ENCODE measurements around the gene TAL1. TPM values are rescaled to one million over a fixed set of nuclear protein-coding genes. Genes with fewer than 3 reads are reported as not detected.

Gene TAL1
- total and polyA plus RNA-seq, 4 donors: 6.4 to 9.6 (median 9.0) TPM

DNA sequence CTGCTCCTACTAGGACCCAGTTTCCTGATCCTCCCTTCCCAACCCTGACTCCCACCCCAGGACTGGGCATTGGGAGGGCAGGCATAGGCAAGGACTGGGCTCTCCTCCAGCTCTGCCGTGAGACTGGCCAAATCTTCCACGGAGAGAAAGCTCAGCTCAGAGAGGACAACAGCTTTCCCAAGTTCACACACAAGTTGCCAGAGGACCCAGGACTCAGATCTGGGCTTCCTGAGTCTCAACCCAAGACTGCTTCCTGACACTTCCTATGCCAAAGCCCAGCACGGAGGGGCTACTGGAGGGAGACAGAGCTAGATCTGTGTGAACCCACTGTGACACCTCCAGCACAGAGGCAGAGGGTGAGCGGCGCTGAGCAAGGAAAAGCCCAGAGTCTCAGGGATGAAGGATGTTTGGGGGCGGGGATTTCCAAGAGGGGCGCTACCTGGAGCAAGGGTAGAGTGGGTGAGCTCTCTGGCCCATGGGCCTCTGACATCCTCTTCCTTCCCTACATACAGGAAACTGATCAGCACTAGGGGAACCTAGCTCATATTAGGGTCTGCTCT lies 49.3 kb downstream of the TAL1 start:
- TF ChIP-seq, protein P1, sequence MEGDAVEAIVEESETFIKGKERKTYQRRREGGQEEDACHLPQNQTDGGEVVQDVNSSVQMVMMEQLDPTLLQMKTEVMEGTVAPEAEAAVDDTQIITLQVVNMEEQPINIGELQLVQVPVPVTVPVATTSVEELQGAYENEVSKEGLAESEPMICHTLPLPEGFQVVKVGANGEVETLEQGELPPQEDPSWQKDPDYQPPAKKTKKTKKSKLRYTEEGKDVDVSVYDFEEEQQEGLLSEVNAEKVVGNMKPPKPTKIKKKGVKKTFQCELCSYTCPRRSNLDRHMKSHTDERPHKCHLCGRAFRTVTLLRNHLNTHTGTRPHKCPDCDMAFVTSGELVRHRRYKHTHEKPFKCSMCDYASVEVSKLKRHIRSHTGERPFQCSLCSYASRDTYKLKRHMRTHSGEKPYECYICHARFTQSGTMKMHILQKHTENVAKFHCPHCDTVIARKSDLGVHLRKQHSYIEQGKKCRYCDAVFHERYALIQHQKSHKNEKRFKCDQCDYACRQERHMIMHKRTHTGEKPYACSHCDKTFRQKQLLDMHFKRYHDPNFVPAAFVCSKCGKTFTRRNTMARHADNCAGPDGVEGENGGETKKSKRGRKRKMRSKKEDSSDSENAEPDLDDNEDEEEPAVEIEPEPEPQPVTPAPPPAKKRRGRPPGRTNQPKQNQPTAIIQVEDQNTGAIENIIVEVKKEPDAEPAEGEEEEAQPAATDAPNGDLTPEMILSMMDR (IDR thresholded peaks at IDR 0.05; ENCODE audit: control extremely low read depth, extremely low read depth): no peak
- DNase-seq (no peak), ATAC-seq (ENCODE audit: insufficient read depth, low FRiP score) (no peak)
- WGBS, 2 donors: 66 to 72% methylated on average over 7 of the region's 7 CpGs
- Histone ChIP-seq H3K4me3 (no peak overlapping the region), H3K27ac (ENCODE audit: low read depth in 1 of 2, low read length in 1 of 2) (no peak overlapping the region), H3K36me3 (ENCODE audit: control insufficient read depth in 4 of 4, insufficient read depth in 4 of 4, low read length in 4 of 4) (no peaks in the 10 kb centered on the region), H3K4me1 (ENCODE audit: control insufficient read depth in 5 of 5, insufficient read depth in 5 of 5, low read length in 5 of 5) (peaks cover 0 to 11% (median 6%) of the 10 kb centered on the region in 5 donors), H3K9me3 (ENCODE audit: control insufficient read depth in 4 of 4, insufficient read depth in 3 of 4, low read length in 3 of 4) (no peaks in the 10 kb centered on the region), H3K27me3 (ENCODE audit: control insufficient read depth in 3 of 3, insufficient read depth in 3 of 3, low read length in 2 of 3) (no peaks in the 10 kb centered on the region), H3K9ac (ENCODE audit: insufficient read depth in 1 of 2, low read length in 2 of 2) (no peak overlapping the region)

DNA sequence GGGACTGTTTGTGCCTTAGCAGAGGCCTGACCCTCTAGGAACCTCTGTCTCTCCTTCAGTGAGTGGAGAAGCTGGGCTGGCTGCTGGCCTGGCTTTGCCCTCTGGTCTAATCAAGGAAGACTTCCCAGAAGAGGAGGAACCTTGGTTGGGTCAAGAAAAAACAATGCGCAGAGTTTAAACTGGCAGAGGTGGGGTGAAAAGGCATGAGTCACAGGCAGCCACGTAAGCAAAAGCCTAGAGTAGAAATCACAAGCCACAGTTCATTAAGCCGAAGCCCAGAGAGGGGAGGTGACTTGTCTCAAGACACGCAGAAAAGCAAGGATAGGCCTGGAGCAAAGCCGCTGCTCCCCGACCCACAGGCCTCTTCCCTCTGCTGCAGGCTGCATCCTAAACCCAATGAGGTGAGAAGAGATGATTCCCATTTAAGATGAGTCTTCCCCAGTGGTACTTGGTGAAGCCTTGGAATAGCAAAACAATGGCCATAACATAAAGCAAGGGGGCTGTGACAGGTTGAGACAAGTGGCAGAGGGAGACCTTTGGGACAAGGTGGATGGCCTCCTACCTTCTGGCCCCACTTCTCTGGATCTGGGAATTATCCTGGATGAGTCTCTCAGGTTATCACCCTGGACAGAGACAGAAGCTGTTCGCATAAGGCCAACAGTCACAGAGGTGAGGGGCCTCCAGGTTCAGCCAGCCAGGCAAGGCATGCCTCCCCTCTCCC lies 49.9 kb downstream of the TAL1 start:
- H3K9ac ChIP-seq (ENCODE audit: insufficient read depth in 1 of 2, low read length in 2 of 2): no peak overlapping the region
- ATAC-seq (ENCODE audit: insufficient read depth, low FRiP score) (no peak), DNase-seq (no peak)
- no peaks in the 10 kb centered on the region for H3K27me3 ChIP-seq (ENCODE audit: control insufficient read depth in 3 of 3, insufficient read depth in 3 of 3, low read length in 2 of 3)
- no peaks in the 10 kb centered on the region for H3K36me3 ChIP-seq (ENCODE audit: control insufficient read depth in 4 of 4, insufficient read depth in 4 of 4, low read length in 4 of 4)
- H3K4me1 ChIP-seq (ENCODE audit: control insufficient read depth in 5 of 5, insufficient read depth in 5 of 5, low read length in 5 of 5): peaks cover 0 to 11% (median 6%) of the 10 kb centered on the region in 5 donors
- 87 to 91% methylated on average over 7 of the region's 7 CpGs for WGBS, 2 donors
- H3K4me3 ChIP-seq: no peak overlapping the region
- no peak overlapping the region for H3K27ac ChIP-seq (ENCODE audit: low read depth in 1 of 2, low read length in 1 of 2)
- TF ChIP-seq, protein P1 (IDR thresholded peaks at IDR 0.05; ENCODE audit: control extremely low read depth, extremely low read depth): no peak
- H3K9me3 ChIP-seq (ENCODE audit: control insufficient read depth in 4 of 4, insufficient read depth in 3 of 4, low read length in 3 of 4): no peaks in the 10 kb centered on the region

DNA sequence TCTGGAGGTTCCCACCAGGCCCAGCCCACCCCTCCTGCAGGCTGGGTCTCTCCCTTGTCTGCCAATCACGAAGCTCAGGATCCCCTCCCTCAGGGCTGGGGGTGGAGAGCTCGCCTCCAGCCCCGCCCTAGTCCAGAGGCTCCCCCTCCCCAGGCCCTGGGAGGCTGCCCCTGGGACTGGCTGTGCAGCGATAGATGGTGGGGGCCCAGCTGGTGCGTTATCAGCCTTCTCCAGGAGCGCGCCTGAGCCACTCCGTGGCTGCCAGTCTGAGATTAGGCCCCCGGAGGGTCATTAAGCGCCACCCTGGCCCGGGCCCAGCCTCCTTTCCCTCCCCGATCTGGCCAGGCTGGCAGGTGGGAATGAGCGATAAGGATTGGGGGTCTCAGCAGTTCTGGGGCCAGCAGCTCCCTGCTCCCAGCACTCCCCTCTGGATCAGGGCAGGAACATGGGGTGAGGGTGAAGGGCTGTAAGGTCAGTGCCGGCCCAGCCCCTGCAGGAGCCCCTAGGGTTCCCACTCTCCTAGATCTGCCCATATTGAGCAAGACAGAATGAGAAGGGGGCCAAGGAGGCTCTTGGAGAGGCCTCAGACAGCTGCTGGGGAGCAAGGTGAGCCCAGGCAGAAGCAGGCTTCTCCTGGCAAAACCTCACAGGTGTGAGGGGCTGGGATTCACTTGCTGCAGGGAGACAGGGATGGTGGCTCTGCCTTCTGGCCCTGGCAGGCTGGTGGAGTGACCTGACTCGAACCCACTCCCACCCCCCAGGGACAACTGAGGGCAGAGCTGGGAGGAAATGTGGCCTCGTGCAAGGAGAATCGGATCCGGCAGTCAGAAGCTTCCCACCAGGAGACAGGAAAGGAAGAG lies 50.7 kb downstream of the TAL1 start:
- Histone ChIP-seq H3K4me1 (ENCODE audit: control insufficient read depth in 5 of 5, insufficient read depth in 5 of 5, low read length in 5 of 5) (peaks cover 0 to 11% (median 6%) of the 10 kb centered on the region in 5 donors), H3K36me3 (ENCODE audit: control insufficient read depth in 4 of 4, insufficient read depth in 4 of 4, low read length in 4 of 4) (no peaks in the 10 kb centered on the region), H3K27ac (ENCODE audit: low read depth in 1 of 2, low read length in 1 of 2) (no peak overlapping the region), H3K9ac (ENCODE audit: insufficient read depth in 1 of 2, low read length in 2 of 2) (no peak overlapping the region), H3K9me3 (ENCODE audit: control insufficient read depth in 4 of 4, insufficient read depth in 3 of 4, low read length in 3 of 4) (no peaks in the 10 kb centered on the region), H3K4me3 (no peak overlapping the region), H3K27me3 (ENCODE audit: control insufficient read depth in 3 of 3, insufficient read depth in 3 of 3, low read length in 2 of 3) (no peaks in the 10 kb centered on the region)
- no peak for DNase-seq
- TF ChIP-seq, protein P1 (IDR thresholded peaks at IDR 0.05; ENCODE audit: control extremely low read depth, extremely low read depth): no peak
- ATAC-seq (ENCODE audit: insufficient read depth, low FRiP score): no peak
- 42 to 58% methylated on average over 15 to 18 of the region's 18 CpGs for WGBS, 2 donors
